Ovary (tissue), 3 donors: ENCODE measurements around the gene DSCAML1.

Source experiments
- EP300 ChIP-seq: sonication (generic); formaldehyde crosslinking; IDR thresholded peaks from one replicate; pipeline ENCODE4 v1.6.1; 2017; ENCODE audit warnings: antibody characterized with exemption
- POLR2A ChIP-seq: fragments of 450-650 bp; IDR thresholded peaks from one replicate; pipeline ENCODE4 v1.6.1; 2017; ENCODE audit warnings: antibody characterized with exemption, mild to moderate bottlenecking, moderate library complexity
- TF ChIP-seq, protein P1 (sequence below), 3 donors: fragments of 450-650 bp in 2 of 3; fragments of 200-600 bp in 1 of 3; IDR thresholded peaks; one replicate each; pipeline versions ENCODE4 v1.5.1 to v1.8.0; 2016 to 2022; ENCODE audit warnings: antibody characterized with exemption in 3 of 3, mild to moderate bottlenecking in 1 of 3
- donor health status: DM: no; HTN: no; CAD: no.

DNA sequence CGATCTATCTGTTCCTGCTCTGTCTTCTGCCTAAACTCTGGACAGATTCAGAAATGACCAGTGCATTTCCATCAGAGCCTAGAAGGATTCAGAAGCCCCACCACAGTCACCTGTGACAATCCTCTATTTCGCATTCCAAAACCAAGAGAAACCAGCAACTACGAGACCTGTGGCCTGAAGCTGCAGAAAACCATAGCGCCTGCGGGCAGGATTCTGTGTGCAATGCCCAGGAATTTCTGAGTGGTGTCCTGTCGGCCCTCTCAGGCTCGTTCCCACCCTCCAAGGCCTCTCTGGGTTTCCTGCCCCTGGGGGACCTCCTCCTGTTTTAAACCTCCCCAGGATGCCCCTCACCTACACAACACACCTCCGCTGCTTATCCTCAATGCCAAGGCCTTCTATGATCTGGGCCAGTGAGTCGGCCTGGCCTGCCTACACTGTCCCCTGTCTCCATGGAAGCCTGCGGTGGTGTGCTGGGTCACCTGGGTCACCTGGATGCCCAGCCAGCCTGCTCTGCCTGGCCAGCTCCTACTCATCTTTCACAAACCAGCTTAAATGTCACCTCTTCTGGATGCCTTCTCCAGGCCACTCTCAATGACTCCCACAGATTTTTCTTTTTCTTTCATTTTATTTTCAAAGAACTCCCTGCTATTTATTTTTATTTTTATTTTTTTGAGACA lies 271.0 kb downstream of the DSCAML1 start:
- TF ChIP-seq, protein P1, sequence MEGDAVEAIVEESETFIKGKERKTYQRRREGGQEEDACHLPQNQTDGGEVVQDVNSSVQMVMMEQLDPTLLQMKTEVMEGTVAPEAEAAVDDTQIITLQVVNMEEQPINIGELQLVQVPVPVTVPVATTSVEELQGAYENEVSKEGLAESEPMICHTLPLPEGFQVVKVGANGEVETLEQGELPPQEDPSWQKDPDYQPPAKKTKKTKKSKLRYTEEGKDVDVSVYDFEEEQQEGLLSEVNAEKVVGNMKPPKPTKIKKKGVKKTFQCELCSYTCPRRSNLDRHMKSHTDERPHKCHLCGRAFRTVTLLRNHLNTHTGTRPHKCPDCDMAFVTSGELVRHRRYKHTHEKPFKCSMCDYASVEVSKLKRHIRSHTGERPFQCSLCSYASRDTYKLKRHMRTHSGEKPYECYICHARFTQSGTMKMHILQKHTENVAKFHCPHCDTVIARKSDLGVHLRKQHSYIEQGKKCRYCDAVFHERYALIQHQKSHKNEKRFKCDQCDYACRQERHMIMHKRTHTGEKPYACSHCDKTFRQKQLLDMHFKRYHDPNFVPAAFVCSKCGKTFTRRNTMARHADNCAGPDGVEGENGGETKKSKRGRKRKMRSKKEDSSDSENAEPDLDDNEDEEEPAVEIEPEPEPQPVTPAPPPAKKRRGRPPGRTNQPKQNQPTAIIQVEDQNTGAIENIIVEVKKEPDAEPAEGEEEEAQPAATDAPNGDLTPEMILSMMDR (IDR thresholded peaks at IDR 0.05) = no peak
- TF ChIP-seq POLR2A (no peak), EP300 (no peak)
